Fibroblast of the aortic adventitia (primary cell): Measurements from ENCODE around the gene DYNC1LI2. TPM values are rescaled to one million over a fixed set of nuclear protein-coding genes. Genes with fewer than 3 reads are reported as not detected.

Experiments
- DNase-seq: peaks from one replicate; pipeline ENCODE4 v3.0.0-alpha.2; 2010; ENCODE audit warnings: low read depth
- H3K4me3 ChIP-seq: 2 replicates; pipeline ENCODE4 v1.5.1; 2011; ENCODE audit warnings: low read depth, mild to moderate bottlenecking, control low read depth, low read length, moderate library complexity
- total RNA-seq: library from RNA; depleted of rRNA; stranded (reverse); fragments of >200 nt; gene quantifications from 2 replicates; pipeline ENCODE4 v1.2.3, GENCODE V29; 2012; ENCODE audit warnings: low replicate concordance
- TF ChIP-seq, protein P1 (sequence below): IDR thresholded peaks from 2 replicates; pipeline ENCODE4 v1.5.1; 2011; ENCODE audit warnings: mild to moderate bottlenecking, low read length, control low read depth, inconsistent platforms; ENCODE audit not compliant: insufficient read depth

Gene DYNC1LI2
- total RNA-seq, 1 donor = 148 TPM

GRCh38 chr16:66720766-66721165 lies 30.6 kb downstream of the DYNC1LI2 start:
- DNase-seq = no peak
- TF ChIP-seq, protein P1, sequence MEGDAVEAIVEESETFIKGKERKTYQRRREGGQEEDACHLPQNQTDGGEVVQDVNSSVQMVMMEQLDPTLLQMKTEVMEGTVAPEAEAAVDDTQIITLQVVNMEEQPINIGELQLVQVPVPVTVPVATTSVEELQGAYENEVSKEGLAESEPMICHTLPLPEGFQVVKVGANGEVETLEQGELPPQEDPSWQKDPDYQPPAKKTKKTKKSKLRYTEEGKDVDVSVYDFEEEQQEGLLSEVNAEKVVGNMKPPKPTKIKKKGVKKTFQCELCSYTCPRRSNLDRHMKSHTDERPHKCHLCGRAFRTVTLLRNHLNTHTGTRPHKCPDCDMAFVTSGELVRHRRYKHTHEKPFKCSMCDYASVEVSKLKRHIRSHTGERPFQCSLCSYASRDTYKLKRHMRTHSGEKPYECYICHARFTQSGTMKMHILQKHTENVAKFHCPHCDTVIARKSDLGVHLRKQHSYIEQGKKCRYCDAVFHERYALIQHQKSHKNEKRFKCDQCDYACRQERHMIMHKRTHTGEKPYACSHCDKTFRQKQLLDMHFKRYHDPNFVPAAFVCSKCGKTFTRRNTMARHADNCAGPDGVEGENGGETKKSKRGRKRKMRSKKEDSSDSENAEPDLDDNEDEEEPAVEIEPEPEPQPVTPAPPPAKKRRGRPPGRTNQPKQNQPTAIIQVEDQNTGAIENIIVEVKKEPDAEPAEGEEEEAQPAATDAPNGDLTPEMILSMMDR = no peak

DNA sequence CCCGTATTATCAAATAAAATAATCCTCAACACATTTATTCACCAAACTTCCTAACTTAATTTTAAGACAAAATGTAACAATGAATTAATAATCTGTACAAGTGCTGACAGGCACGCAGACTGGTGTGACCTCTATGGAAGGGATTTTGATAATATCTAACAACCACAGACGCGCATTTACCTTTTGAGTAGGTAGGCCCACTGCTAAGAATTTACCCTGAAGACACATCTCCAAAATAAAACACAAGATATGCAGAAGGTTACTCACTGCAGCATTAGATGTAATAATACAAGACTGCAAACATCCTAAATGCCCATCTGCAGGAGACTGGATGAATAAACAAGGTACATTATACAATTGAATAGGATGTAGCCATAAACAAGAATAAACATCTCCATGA lies 32.2 kb downstream of the DYNC1LI2 start:
- no peak overlapping the region for H3K4me3 ChIP-seq
- TF ChIP-seq, protein P1 = no peak
- DNase-seq = no peak

More at GRCh38 chr16:66720766-66721165, 30.6 kb downstream of the DYNC1LI2 start:
- no peak overlapping the region for H3K4me3 ChIP-seq

GRCh38 chr16:66717776-66718175 lies 33.6 kb downstream of the DYNC1LI2 start:
- no peak for DNase-seq
- no peak overlapping the region for H3K4me3 ChIP-seq
- TF ChIP-seq, protein P1 = no peak

DNA sequence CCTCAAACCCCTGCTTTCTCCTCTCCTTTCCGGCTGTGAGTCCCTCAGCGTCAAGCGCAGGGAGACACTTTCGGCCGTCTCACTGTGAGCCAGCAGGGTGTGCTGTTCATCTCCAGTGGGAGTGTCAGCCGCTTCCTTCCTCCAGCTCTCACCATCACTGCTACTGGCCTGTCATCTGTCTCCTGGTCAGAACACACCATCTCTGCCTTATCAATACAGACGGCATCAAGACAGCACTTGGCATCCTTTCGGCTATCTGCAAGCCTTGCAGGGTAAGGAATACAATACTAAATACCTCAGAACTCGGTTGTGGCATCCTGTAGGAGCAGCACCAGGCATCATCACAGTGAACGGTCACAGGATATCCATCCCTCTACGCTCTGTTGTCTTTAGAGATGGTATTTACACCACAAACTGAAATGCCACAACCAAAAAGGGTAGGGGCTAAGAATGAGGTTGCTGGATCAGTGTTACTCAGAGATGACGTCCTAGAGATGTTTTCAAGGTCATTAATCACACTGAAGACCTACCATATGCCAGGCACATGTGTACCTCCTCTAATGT lies 34.2 kb downstream of the DYNC1LI2 start:
- no peak overlapping the region for H3K4me3 ChIP-seq
- no peak for DNase-seq
- TF ChIP-seq, protein P1 = peak; percentile 53

DNA sequence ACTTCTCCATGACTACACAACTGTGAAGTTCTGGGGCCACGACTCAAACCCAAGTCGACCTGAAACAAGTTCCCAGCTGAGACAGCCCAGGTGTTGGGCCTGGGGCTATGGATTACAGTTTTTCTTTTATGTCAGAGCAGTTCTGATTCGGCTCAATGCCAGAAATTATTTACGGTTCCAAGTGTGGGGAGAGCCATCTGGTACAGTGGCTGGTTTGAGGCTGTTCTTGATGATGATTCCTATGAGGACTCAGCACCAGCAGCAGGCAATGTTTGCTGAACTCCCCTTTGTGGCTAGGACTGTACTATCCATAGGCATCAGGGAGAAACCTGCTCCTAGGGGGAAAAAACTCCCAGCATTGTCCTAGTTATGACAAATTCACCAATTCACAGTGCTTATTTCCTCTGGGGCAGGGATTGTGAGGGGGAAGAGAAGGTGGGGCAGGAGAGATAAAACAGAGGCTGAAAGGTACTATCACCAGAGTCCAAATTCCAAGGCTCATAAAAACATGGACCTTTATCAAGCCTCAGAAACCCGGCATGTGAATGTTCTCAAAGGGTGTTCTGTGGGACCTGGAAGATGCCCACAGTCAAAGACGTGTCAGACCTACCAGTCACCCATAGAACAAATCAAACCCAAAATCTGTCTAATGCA lies 36.6 kb downstream of the DYNC1LI2 start:
- no peak overlapping the region for H3K4me3 ChIP-seq
- TF ChIP-seq, protein P1 = no peak
- no peak for DNase-seq

DNA sequence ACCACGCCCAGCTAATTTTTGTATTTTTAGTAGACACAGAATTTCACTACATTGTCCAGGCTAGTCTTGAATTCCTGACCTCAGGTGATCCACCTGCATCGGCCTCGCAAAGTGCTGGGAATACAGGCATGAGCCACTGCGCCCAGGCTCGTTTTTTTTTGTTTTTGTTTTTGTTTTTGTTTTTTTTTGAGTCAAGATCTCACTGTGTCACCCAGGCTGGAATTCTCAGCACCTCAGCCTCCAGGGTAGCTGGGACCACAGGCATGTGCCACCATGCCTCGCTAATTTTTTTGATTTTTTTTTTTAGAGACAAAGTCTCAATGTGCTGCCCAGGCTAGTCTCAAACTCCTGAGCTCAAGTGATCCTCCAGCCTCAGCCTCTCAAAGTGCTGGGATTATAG lies 37.3 kb downstream of the DYNC1LI2 start:
- no peak overlapping the region for H3K4me3 ChIP-seq
- no peak for DNase-seq
- TF ChIP-seq, protein P1 = no peak
